ENCODE measurements around the gene DAGLB. TPM values are rescaled to one million over a fixed set of nuclear protein-coding genes. Genes with fewer than 3 reads are reported as not detected.

Gene DAGLB
- total RNA-seq, 3 donors from 2014 or later (not counting 1 experiment from before 2014, with no cell fraction given) = 20.3 to 25.6 (median 25.2) TPM

DNA sequence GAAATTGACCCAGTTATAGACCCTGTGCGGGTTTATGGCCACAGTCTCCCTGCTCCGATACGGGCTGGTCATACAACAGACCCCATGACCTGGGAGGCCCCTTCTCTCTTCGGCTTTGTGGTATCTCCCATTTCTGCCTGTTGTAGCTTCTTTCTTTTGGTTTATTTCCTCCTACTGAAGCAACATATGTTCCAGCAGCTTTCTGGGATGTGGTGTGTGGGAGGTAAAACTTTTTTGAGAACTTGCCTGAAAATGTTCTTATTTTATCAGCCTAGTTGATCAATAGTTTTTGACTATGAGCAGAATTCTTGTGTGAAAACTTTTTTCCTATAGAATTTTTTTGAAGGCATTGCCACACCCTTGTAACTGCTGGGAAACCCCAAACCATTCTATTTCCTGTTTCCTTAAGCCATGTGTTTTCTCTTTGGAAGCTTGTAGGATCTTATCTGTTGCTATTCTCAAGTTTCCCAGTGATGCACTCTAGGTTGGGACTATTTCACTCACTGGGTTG lies 80.0 kb downstream of the DAGLB start:
- Mint-ChIP-seq H3K27ac (no peak overlapping the region), H3K4me1 (no peaks in the 10 kb centered on the region), H3K9me3 (no peaks in the 10 kb centered on the region), H3K27me3 (ENCODE audit: low read depth in 2 of 2) (peaks cover 0 to 2% of the 10 kb centered on the region in 2 donors), H3K36me3 (no peaks in the 10 kb centered on the region), H3K4me3 (no peak overlapping the region)
- no peak overlapping the region for H3K27ac ChIP-seq (ENCODE audit: low read length)
- intact Hi-C loops (cut with micrococcal nuclease) = no loop called here
- DNase-seq = no peak
- TF ChIP-seq CTCF (IDR thresholded peaks at IDR 0.05) = no peak
- no peaks in the 10 kb centered on the region for H3K9me3 ChIP-seq (ENCODE audit: control insufficient read depth, insufficient read depth, low read length)
- H3K27me3 ChIP-seq (ENCODE audit: control insufficient read depth, insufficient read depth, low read length) = no peaks in the 10 kb centered on the region
- WGBS (ENCODE audit: insufficient coverage) = 72% methylated on average over 4 of the region's 4 CpGs
- H3K4me3 ChIP-seq (ENCODE audit: low read length) = no peak overlapping the region
- no peak for ATAC-seq
- peaks cover 2% of the 10 kb centered on the region for H3K4me1 ChIP-seq (ENCODE audit: control insufficient read depth, insufficient read depth, low read length)
- H3K36me3 ChIP-seq (ENCODE audit: control insufficient read depth, insufficient read depth, low read length) = no peaks in the 10 kb centered on the region

- Histone ChIP-seq H3K4me1 (ENCODE audit: control insufficient read depth, insufficient read depth, low read length) (no peaks in the 10 kb centered on the region), H3K4me3 (ENCODE audit: low read length) (no peak overlapping the region), H3K27ac (ENCODE audit: low read length) (no peak overlapping the region), H3K9me3 (ENCODE audit: control insufficient read depth, insufficient read depth, low read length) (no peaks in the 10 kb centered on the region), H3K27me3 (ENCODE audit: control insufficient read depth, insufficient read depth, low read length) (no peaks in the 10 kb centered on the region), H3K36me3 (ENCODE audit: control insufficient read depth, insufficient read depth, low read length) (no peaks in the 10 kb centered on the region)
- WGBS (ENCODE audit: insufficient coverage) = 92% methylated on average over 5 of the region's 5 CpGs
- no peaks in the 10 kb centered on the region for H3K9me3 Mint-ChIP-seq
- H3K27ac Mint-ChIP-seq = no peak overlapping the region
- no peak for TF ChIP-seq CTCF (IDR thresholded peaks at IDR 0.05)
- DNase-seq (no peak), ATAC-seq (no peak)
- no peak overlapping the region for H3K4me3 Mint-ChIP-seq
- peaks cover 0 to 2% of the 10 kb centered on the region in 2 donors for H3K27me3 Mint-ChIP-seq (ENCODE audit: low read depth in 2 of 2)
- intact Hi-C loops (cut with micrococcal nuclease) = no loop called here
- no peaks in the 10 kb centered on the region for H3K36me3 Mint-ChIP-seq
- no peaks in the 10 kb centered on the region for H3K4me1 Mint-ChIP-seq
Measured at GRCh38 chr7:6365451-6365850, 82.3 kb downstream of the DAGLB start.

DNA sequence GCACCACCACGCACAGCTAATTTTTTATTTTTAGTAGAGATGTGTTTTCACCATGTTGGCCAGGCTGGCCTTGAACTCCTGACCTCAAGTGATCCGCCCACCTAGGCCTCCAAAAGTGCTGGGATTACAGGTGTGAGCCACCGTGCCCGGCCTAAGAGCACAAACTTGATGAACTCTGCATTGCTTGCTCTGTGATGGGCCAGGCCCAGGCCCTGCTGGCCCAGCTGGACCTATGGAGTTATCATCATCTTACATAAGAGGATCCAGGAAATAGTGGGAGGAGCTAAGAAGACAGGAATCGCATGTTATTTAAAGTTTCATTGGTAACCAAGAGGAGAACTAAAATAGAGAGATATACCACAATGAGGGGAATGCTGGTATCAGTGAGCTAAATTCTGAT lies 86.9 kb downstream of the DAGLB start:
- intact Hi-C loops (cut with micrococcal nuclease) = no loop called here
- H3K4me1 ChIP-seq (ENCODE audit: control insufficient read depth, insufficient read depth, low read length) = no peaks in the 10 kb centered on the region
- H3K4me3 Mint-ChIP-seq = no peak overlapping the region
- no peak overlapping the region for H3K27ac ChIP-seq (ENCODE audit: low read length)
- 87% methylated on average over 5 of the region's 5 CpGs for WGBS (ENCODE audit: insufficient coverage)
- no peaks in the 10 kb centered on the region for H3K27me3 Mint-ChIP-seq (ENCODE audit: low read depth in 2 of 2)
- no peak overlapping the region for H3K27ac Mint-ChIP-seq
- no peaks in the 10 kb centered on the region for H3K27me3 ChIP-seq (ENCODE audit: control insufficient read depth, insufficient read depth, low read length)
- no peaks in the 10 kb centered on the region for H3K36me3 Mint-ChIP-seq
- H3K4me3 ChIP-seq (ENCODE audit: low read length) = no peak overlapping the region
- no peak for TF ChIP-seq CTCF (IDR thresholded peaks at IDR 0.05)
- H3K9me3 ChIP-seq (ENCODE audit: control insufficient read depth, insufficient read depth, low read length) = no peaks in the 10 kb centered on the region
- H3K4me1 Mint-ChIP-seq = no peaks in the 10 kb centered on the region
- H3K36me3 ChIP-seq (ENCODE audit: control insufficient read depth, insufficient read depth, low read length) = no peaks in the 10 kb centered on the region
- ATAC-seq (no peak), DNase-seq (no peak)
- H3K9me3 Mint-ChIP-seq = no peaks in the 10 kb centered on the region

- no peak for TF ChIP-seq CTCF (IDR thresholded peaks at IDR 0.05)
- Mint-ChIP-seq H3K4me3 (no peak overlapping the region), H3K4me1 (no peaks in the 10 kb centered on the region), H3K9me3 (no peaks in the 10 kb centered on the region), H3K27me3 (ENCODE audit: low read depth in 2 of 2) (no peaks in the 10 kb centered on the region), H3K27ac (no peak overlapping the region), H3K36me3 (no peaks in the 10 kb centered on the region)
- H3K27ac ChIP-seq (ENCODE audit: low read length) = no peak overlapping the region
- no peak for DNase-seq
- no peaks in the 10 kb centered on the region for H3K27me3 ChIP-seq (ENCODE audit: control insufficient read depth, insufficient read depth, low read length)
- no peaks in the 10 kb centered on the region for H3K36me3 ChIP-seq (ENCODE audit: control insufficient read depth, insufficient read depth, low read length)
- no peak overlapping the region for H3K4me3 ChIP-seq (ENCODE audit: low read length)
- no peak for ATAC-seq
- H3K4me1 ChIP-seq (ENCODE audit: control insufficient read depth, insufficient read depth, low read length) = no peaks in the 10 kb centered on the region
- no CpG with 5 or more reads among the region's 2 CpGs for WGBS (ENCODE audit: insufficient coverage)
- intact Hi-C loops (cut with micrococcal nuclease) = no loop called here
- no peaks in the 10 kb centered on the region for H3K9me3 ChIP-seq (ENCODE audit: control insufficient read depth, insufficient read depth, low read length)
Measured at GRCh38 chr7:6359734-6360133, 88.0 kb downstream of the DAGLB start.
